Kidney (tissue), 14 donors: Measurements from ENCODE around the gene ZMYND8. TPM values are rescaled to one million over a fixed set of nuclear protein-coding genes. Genes with fewer than 3 reads are reported as not detected.

Experiments
- DNase-seq, 5 donors: peaks; one replicate each; pipeline ENCODE4 v3.0.0-alpha.2; 2013 to 2020
- FAIRE-seq: peaks from 2 replicates; lab custom pipeline; 2012; peaks lifted over from hg19 to GRCh38; lab: Jason Lieb, UNC
- H3K27ac ChIP-seq, 2 donors: one replicate each; pipeline ENCODE4 v1.7.0; 2013; ENCODE audit warnings: low read depth in 2 of 2, low read length in 2 of 2, inconsistent platforms in 1 of 2
- H3K27me3 ChIP-seq: one replicate; pipeline ENCODE4 v1.7.1; 2013; ENCODE audit warnings: low read length, inconsistent platforms; ENCODE audit not compliant: control insufficient read depth, insufficient read depth
- H3K36me3 ChIP-seq, 3 donors: one replicate each; pipeline versions ENCODE4 v1.7.0 to v1.7.1; 2013; ENCODE audit warnings: low read length in 3 of 3, control low read depth in 1 of 3, inconsistent platforms in 1 of 3; ENCODE audit not compliant: insufficient read depth in 3 of 3, control insufficient read depth in 2 of 3
- H3K4me1 ChIP-seq, 3 donors: one replicate each; pipeline versions ENCODE4 v1.7.0 to v1.7.1; 2013; ENCODE audit warnings: low read length in 3 of 3, inconsistent platforms in 1 of 3, low read depth in 1 of 3; ENCODE audit not compliant: control insufficient read depth in 2 of 3, insufficient read depth in 2 of 3
- H3K4me3 ChIP-seq, 3 donors: one replicate each; pipeline versions ENCODE4 v1.7.0 to v1.8.1; 2013; ENCODE audit warnings: low read length in 3 of 3, control low read depth in 1 of 3, inconsistent platforms in 1 of 3
- H3K9ac ChIP-seq, 3 donors: one replicate each; pipeline versions ENCODE4 v1.7.0 to v1.7.1; 2013; ENCODE audit warnings: low read length in 3 of 3, control low read depth in 1 of 3, inconsistent platforms in 1 of 3
- H3K9me3 ChIP-seq, 3 donors: one replicate each; pipeline versions ENCODE4 v1.7.0 to v1.7.1; 2013; ENCODE audit warnings: low read length in 3 of 3, control low read depth in 1 of 3, inconsistent platforms in 1 of 3; ENCODE audit not compliant: control insufficient read depth in 2 of 3, insufficient read depth in 1 of 3
- intact Hi-C: fragments of 100-400 bp; cut with DNase I; formaldehyde crosslinking; loops from one replicate; pipeline ENCODE4 v1.11.1; 2022
- polyA plus RNA-seq: library from polyadenylated mRNA; stranded (reverse); fragments of 350-450 nt; fragmentation: Illumina TruSeq; extraction: RNeasy Lipid Tissue Mini Kit (QIAGEN cat#74804); gene quantifications from one replicate; pipeline ENCODE4 v1.2.3, GENCODE V29; 2014; ENCODE audit warnings: low read depth, low replicate concordance; ENCODE audit not compliant: insufficient read depth
- total RNA-seq: library from RNA; stranded (reverse); fragmentation: NEBNext Ultra II Directional; extraction: Animal tissue kit (Norgen Biotek cat#: 25700); gene quantifications from one replicate; pipeline ENCODE4 v1.2.1, GENCODE V29; 2021
- TF ChIP-seq, protein P1 (sequence below): IDR thresholded peaks from 3 replicates; pipeline ENCODE4 v1.5.1; 2012; ENCODE audit warnings: mild to moderate bottlenecking, moderate library complexity, borderline replicate concordance; ENCODE audit not compliant: insufficient read depth; ENCODE audit errors: extremely low read depth
- donor health status: control.
- donor health status: control.
- donor health status: control.
- donor health status: control.
- donor health status: control.
- donor health status: DM: yes; HTN: yes; CAD: no.
- donor health status: Normal renal cell carcinoma (clear cell type).

The ZMYND8 gene
- total and polyA plus RNA-seq, 2 donors from 2014 or later, result 10.5 to 37.5 TPM

DNA sequence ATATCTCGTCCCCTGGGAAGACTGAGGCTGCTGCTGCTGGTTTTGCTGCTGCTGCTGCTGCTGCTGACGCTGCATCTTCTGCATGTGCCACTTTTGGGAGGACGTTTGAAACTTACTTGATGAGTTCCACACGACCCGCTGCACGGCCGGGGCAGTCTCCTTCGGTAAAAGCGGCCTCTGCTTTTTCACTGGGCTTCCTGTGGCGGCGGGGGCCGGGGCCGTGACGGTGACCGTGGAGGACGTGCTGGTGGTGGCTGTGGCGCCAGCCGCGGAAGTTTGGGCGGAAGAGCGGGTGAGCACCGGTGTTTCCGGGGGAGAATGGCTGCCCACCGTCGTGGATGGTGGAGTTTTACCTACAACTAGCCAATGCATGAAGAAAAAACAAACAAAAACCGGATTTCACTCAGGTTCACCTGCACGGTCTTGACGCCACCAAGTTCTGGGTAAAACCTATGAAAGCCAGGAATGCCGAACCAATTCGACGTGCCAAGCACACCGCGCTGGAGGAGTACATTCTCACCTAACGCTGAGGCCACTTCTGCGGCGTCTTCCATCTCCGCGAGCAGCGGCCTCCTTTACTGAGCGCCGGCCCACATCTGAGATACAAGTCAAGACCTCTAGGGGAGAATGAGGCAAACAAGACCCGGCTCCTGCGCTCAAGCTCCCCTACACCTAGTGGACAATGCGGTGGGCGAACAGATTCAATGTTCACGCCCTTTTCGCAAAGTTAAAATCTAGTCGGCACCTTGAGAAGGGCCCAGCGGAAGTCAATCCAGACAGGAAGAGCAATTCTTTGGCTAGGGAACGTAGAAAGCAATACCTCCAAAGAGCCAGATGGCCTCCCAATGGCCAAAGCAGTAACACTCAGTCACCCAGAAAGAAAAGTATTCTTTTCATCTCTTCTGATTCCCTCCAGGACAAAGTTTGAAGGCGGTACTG, 117.5 kb downstream of the ZMYND8 start:
- Histone ChIP-seq H3K4me1 (no peaks in the 10 kb centered on the region), H3K9me3 (no peaks in the 10 kb centered on the region), H3K4me3 (no peak overlapping the region), H3K27me3 (no peaks in the 10 kb centered on the region), H3K36me3 (peaks cover 9 to 17% (median 16%) of the 10 kb centered on the region in 3 donors), H3K27ac (no peak overlapping the region), H3K9ac (no peak overlapping the region)
- DNase-seq, result no peak
- intact Hi-C loops, result no loop called here
- TF ChIP-seq, protein P1, sequence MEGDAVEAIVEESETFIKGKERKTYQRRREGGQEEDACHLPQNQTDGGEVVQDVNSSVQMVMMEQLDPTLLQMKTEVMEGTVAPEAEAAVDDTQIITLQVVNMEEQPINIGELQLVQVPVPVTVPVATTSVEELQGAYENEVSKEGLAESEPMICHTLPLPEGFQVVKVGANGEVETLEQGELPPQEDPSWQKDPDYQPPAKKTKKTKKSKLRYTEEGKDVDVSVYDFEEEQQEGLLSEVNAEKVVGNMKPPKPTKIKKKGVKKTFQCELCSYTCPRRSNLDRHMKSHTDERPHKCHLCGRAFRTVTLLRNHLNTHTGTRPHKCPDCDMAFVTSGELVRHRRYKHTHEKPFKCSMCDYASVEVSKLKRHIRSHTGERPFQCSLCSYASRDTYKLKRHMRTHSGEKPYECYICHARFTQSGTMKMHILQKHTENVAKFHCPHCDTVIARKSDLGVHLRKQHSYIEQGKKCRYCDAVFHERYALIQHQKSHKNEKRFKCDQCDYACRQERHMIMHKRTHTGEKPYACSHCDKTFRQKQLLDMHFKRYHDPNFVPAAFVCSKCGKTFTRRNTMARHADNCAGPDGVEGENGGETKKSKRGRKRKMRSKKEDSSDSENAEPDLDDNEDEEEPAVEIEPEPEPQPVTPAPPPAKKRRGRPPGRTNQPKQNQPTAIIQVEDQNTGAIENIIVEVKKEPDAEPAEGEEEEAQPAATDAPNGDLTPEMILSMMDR, result no peak
- no peak for FAIRE-seq

DNA sequence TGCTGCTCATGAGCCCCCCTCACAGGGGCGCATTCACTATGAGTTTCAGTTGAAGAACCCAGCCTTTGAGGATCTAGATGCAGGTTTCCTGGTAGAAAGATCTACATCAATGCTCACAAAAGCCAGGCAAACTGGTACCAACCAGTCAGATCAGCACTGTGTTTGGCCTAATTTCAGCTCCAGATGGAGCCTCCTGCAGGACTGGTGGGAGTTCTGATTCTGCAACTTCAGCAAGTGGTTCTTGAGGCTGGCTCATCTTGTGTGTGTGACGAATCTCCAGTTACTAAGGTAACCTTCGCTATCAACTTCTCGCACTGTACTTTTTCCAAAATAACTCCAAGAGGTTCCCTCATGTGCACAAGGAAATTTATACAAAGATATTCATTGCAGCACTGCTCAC, 118.8 kb downstream of the ZMYND8 start:
- no peak overlapping the region for H3K9ac ChIP-seq
- intact Hi-C loops, result no loop called here
- no peak for FAIRE-seq

GRCh38 chr20:47236639-47236900, 119.9 kb downstream of the ZMYND8 start:
- Histone ChIP-seq H3K4me1 (no peaks in the 10 kb centered on the region), H3K27ac (no peak overlapping the region), H3K27me3 (no peaks in the 10 kb centered on the region), H3K9me3 (no peaks in the 10 kb centered on the region), H3K9ac (no peak overlapping the region), H3K4me3 (no peak overlapping the region), H3K36me3 (peaks cover 11 to 26% (median 26%) of the 10 kb centered on the region in 3 donors)
- DNase-seq (no peak), FAIRE-seq (no peak)
- TF ChIP-seq, protein P1, result no peak
- intact Hi-C loops, result no loop called here

More for the DNA sequence above, 118.8 kb downstream of the ZMYND8 start:
- no peaks in the 10 kb centered on the region for H3K4me1 ChIP-seq
- peaks cover 11 to 26% (median 23%) of the 10 kb centered on the region in 3 donors for H3K36me3 ChIP-seq
- H3K27me3 ChIP-seq, result no peaks in the 10 kb centered on the region
- DNase-seq, result no peak
- no peak overlapping the region for H3K4me3 ChIP-seq
- TF ChIP-seq, protein P1, result no peak
- no peaks in the 10 kb centered on the region for H3K9me3 ChIP-seq
- no peak overlapping the region for H3K27ac ChIP-seq
